SHP77 treated with DMSO at 0.1 percent for 48 hours (cell line): ENCODE results near the gene KRTAP23-1.

Source experiments
- DNase-seq: peaks from one replicate; lab custom pipeline; 2025; lab: John Stamatoyannopoulos, UW

KRTAP23-1 gene, protein sequence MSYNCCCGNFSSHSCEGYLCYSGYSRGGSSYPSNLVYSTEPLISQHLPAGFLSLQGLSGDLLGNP

DNA sequence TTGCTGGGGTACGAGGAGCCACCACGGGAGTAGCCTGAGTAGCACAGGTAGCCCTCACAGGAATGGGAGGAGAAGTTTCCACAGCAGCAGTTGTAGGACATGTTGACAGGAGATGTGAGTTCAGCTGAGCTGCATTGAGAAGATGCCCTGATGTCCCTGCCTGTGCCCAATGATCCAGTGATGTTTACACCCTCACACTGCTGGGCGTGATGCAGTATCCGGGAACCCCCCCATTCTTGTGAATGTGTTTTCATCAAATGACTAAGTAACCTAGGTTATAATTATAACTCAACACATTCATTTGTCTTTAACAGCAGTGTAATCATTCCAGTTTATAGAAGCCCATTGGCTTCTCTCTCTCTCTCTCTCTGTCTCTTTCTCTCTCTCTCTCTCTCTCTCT, at the start of gene KRTAP23-1:
Gene KRTAP23-1 (minus strand): TSS at position 101 of the 400 bp plus-strand sequence. CDS start 0 bp downstream, at position 101.
- DNase-seq = no peak

DNA sequence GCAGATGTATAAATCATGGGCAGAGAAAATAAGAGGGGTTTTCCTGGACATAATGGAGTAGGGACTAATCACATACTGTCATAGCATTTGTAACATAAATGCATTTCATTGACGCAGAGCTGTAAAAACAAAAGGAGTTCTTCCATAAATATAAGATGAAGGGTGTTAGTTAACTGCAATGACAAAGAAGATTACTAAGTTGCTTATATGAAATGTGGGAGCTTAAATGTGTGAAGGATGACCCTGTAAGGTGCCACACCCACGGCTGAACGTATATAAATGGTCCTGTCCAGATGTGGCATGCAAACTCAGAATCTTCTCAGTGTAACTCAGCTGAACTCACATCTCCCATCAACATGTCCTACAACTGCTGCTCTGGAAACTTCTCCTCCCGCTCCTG, 47.3 kb upstream of the KRTAP23-1 start, which contains the start of gene KRTAP13-1:
Gene KRTAP13-1 (plus strand): TSS at position 301 of the 400 bp plus-strand sequence. CDS start 56 bp downstream, at position 357.
- no peak for DNase-seq

DNA sequence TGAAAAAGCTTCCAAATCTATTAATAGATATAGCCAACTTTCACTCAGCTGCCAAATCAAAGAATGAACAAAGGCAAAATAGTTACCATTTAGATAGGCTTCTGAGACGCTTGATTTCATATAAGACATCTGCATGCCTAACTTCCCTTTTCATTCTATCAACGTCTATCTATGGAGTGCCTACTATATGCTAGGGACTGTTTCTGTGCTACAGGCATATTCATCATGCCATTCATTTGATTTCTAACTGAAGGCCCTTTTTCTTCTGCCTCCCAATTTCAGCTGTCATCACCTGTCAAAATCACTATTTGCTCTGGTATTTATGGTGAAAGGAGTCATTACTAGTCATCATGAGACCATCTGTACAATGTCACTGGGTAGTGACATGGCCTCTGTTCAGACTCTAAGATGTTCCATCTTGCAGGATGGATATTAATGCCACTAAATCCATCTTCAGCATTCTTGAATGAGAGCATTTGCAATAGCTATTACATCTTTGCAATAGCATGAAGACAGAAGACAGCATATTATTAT, 43.2 kb upstream of the KRTAP23-1 start:
- DNase-seq = no peak

DNA sequence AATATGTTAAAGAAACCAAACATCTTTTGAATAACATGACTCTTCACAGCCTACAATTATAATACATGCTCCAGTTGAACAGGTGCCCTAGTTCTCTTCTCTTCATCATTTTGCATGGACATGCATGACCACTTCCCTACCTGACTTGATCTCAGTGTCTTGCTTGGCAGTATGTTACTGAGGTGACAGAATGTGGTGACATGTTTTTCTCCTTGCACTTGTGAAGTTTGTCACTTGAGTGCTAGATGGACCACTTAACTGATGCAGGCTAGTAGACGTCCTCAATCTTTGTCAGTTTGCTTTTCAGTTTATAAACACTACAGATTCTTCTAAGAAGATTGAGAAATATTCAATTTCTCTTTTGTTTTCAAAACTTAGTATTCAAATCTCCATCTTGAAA, 33.8 kb upstream of the KRTAP23-1 start:
- no peak for DNase-seq

DNA sequence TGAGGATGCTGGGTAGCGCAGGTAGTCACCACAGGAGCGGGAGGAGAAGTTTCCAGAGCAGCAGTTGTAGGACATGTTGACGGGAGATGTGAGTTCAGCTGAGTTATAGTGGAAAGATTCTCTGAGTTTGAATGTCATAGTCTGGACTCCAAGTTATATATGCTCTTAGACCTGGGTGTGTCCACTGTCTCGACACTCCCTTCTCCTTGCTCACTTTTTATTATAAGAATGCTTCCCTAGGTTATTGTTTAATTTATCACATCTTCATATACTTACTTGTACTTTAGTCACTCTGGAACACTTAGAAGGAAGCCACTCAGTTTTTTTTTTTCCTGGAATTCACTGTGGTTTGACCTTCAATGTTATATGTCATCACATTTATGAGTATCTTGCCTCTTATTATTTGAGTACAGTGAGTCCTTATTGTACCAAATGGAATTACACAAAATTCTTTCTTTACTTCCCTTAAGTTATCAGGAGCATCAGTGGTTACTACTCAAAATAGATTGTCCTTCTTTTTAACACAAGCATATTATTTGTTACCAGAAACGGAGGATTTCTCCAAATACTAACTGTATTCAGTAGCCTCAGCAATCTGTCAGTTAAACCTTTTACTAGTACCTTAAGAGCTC, 23.8 kb upstream of the KRTAP23-1 start, which contains the start of gene KRTAP13-2:
Gene KRTAP13-2 (minus strand): TSS at position 133 of the 632 bp plus-strand sequence. CDS start 58 bp downstream, at position 75.
- no peak for DNase-seq

DNA sequence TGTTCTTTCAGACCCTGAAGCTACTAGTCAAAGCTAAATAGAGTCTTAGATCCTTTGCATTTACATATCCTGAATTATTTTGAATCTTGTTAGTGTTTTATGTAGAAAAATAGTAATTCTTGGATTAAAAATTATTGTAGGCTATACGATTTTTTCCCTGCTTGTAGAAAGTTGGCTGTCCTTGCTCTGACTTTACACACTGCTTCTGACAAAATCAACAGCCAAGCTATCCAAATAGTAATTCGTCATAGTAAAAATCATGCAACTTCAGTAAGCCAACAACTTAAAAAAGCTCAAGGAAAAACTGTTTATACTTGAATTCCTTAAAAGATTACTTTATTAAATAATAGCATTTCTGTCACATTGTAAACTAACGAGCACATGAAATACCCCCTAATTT, 7.5 kb upstream of the KRTAP23-1 start:
- no peak for DNase-seq

DNA sequence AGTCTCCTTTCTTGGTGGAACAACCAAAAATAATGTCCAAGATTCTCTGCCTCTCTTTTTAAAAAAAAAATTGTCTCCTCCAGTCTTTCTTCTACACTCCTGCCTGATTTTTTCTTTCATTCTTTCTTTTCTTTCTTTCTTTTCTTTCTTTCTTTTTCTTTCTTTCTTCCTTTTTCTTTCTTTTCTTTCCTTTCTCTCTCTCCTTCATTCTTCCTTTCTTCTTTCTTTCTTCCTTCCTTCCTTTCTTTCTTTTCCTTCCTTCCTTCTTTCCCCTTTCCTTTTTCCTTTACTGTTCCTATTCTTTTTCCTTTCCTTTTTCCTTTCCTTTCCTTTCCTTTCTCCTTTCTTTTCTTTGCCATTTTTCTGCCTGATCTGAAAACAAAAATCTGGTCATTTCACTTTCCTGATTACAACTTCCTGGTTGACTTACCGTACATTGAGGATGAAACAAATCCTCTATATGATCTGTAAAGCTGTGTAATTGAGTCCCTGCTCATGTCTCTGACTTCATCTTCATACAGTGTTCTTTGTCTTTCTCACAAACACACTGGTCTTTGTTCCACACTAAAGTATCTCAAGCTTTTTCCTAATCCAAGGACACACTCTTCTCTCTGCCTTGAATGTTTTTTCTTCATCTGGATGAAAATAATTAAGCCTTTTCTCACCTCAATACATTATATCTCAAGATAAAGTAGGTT, 6.1 kb upstream of the KRTAP23-1 start:
- no peak for DNase-seq

DNA sequence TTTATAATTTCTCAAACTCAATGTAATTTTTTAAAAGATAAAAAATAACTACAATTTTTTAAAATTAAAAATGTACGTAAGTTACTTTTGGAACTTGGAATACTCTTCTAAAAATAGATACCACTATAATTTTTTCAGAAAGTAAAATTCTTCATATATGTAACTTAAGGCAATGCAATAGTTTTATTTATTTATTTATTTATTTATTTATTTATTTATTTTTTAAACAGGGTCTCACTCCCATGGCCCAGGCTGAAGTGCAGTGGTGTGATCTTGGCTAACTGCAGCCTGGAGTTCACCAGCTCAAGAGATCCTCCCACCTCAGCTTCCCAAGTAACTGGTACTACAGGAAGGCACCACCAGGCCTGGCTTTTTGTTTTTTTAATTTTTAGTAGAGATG, 3.1 kb upstream of the KRTAP23-1 start:
- no peak for DNase-seq

DNA sequence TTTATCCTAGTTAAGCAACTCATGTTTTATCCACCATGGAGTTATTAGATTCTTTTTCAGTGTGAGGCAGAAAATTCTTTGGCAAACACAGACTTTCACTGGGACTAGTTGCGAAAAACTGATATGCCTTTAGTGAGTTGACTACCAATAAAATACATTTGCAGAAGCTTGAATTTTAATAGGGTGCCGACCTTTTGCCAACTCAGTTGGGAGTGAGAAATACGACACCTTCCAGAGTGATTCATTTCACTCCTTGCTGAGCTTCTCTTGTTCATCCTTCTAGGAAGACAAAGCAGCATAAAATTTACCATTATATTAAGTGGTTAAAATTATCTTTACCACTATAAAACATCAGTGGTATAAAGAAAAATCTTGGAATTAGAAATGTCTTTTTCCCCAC, 1.2 kb upstream of the KRTAP23-1 start:
- no peak for DNase-seq

DNA sequence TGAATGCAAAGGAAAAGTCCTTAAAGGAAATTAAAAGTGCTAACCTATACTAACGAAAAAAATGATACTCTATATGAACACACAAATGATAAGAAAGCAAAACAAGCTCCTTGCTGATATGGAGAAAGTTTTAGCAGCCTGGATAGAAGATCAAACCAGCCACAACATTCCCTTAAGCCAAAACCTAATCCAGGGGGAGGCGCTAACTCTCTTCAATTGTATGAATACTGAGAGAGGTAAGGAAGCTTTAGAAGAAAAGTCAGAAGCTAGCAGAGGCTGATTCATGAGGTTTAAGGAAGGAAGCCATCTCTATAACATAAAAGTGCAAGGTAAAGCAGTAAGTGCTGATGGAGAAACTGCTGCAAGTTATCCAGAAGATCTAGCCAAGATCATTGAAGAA, 3.4 kb downstream of the KRTAP23-1 start:
- no peak for DNase-seq

DNA sequence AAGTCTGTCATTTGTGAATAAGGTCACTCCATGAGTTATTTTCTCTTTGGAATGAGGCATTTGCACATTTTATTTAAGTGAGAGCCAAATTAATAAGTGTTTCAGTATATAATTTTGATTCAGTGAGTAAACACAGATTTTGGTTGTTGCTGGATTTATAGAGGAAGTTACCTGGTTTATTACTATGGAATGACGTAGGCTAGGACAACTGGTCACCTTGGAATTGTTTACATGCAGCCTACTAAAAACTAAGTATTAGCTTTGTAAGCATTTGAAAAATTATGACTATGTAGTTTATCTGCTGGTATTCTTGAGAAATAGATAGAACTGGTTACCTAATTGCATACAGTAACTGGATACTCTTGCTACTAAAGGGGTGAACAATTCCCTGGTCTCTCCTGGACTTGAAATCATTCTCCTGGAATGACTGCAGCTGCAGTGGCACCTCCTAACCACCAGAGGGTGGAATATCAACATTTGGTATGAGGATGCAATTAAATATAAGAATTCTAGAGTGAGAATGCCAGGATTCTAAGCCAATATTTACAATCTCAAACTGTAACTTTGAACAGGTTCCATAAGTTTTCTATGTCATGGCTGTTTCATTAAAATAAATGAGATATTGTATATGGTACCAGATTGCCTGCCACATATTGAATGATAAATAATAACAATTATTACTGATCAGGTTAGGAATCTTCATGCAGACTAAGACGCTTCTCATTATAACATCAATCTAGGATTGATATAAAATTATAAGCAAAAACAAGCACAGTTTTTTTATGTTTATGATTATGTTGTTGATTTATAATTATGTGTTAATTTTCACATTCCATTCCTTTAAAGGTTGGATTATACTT, 7.5 kb downstream of the KRTAP23-1 start:
- peak; percentile 57 for DNase-seq

DNA sequence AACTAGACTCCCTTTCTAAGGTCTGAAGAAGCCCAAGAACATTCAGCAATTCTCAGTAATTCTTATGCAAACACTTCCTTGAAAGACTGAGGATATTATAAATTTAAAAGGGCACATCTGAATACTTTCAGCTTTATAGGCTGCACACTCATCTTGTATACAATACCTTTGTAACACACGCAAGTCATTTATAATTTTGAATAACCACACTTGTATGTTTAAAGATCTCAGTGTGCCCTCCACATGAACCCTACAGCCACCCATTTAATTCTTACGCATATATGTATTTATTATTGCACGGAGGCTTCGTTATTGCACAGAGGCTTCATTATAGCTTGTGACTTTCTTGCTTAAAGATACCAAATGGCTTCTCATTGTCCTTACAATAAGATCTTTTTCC, 9.7 kb downstream of the KRTAP23-1 start:
- no peak for DNase-seq

DNA sequence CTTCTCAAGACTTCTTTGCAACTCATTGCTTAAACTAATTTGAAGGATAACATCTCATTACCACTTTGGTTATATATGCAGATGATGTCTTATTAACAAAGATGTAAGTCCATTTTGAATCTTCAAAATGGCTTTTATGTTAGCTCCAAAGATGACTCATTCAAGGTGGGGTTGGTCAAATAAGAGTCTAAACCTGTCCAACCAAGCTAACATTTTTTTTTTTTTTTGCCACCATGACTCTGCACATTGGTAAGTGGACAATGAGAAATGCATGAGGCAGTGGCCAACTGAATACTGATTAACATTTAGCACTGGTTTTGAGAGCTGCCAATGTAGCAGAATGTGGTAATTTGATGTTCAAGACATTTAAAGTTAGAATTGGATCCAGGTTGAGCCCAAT, 10.6 kb downstream of the KRTAP23-1 start:
- no peak for DNase-seq

DNA sequence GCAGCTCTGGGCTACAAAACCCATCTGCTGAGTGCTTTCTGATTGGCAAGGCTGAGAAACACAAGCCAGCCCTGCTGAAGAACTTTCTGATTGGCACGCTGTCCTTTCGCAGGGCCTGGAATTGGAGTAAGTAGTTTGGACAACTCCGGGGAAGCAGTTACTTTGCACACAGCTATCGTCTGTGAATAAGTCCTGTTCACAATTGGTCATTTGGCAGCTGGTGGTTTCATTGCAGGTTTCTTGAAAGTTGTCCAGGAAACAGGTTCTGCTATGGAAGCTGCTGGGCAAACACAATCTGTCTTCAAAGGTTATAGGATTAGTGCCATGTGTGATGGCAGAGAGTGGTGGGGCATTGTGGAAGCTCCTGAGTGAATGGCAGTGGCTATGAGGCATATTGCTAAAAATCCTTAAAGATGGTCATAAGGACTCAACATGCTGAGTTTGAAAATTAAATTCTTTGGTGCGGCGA, 11.1 kb downstream of the KRTAP23-1 start, which contains the start of gene KRTAP27-1:
Gene KRTAP27-1 (minus strand): TSS at position 419 of the 469 bp plus-strand sequence. CDS start 26 bp downstream, at position 393.
- DNase-seq = no peak

DNA sequence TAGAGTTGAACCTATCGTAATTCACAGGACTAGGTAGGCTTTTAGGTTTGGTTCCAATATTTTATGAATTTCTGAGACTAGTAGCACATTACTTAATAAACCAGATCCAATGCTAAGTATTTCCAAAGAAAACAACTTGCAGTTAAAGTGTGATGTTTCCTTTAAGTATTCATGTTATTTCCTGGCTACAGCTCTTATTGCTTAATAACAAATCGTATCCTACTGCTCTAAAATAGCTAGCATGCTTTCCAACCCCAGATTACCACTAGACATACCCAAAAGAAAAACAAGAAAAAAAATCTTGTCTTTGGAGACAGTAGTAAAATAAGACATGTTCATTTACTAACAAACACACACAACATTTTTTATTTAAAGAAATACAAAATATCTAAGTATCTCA, 11.8 kb downstream of the KRTAP23-1 start:
- no peak for DNase-seq

DNA sequence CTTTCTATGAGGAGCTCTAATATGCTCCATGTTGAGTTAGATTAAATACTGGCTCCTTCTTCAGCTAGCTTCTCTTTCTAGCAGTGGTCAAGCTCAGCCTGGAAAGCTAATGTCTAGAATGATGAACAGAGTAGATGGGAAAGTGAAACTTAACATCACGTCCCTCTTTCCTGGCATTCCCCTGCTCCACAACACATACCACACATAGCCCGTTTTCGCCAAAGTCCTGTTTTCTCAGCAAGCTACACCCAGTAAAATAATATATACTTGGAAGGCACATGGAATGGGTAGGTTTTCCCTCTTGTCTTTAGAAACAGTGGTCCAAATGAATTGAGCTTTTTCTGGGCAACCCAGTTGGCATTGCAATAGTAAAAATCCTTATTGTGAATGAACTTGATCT, 14.7 kb downstream of the KRTAP23-1 start:
- DNase-seq = no peak

DNA sequence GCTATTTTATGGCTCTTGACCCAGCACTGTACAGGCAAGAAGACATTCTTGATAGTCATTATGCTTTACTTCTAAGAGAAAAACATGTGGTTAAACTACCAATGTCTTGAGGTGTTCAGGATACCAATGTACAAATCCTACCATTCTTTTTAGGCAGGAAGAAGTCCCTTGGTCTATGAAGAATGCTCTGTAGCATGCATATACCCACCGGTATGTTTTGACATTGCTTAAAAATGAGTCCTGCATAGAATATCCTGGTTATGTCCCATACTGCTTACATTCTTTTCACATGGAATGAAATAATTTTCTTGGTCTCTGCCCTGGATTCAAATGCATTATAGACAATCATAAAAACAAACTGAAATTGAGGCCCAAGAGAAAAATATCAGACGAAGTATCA, 15.7 kb downstream of the KRTAP23-1 start:
- no peak for DNase-seq

DNA sequence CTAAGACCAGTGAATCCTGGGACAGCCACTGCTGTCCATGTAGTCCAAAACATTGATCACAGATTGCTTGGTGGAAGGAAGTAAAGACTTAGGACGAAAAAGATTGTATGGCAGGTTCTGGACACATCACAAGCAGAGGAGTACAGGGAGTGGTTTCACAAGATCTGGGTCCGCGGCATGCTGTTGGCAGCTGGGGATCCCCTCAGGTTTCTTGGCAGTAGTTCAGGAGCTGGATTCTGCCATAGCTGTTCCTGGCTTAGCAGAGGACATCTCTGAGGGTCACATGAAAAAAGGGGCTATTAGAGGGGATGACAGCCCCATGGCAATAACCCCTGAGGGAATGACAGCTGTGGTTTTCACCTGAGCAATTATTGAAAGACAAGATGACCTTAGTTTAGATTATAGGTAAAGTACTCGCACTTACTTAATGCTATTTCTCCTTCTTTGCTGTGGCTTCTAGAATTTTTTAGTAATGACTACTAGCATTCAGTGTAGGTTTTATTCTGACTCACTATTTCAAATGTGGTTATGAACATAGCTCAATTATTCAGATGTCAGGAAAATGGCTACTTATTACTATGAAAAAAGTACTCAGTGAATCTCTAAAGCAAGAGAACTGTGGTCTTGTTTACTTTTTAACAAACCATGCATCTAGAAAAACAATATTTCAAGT, 19.1 kb downstream of the KRTAP23-1 start:
- no peak for DNase-seq

DNA sequence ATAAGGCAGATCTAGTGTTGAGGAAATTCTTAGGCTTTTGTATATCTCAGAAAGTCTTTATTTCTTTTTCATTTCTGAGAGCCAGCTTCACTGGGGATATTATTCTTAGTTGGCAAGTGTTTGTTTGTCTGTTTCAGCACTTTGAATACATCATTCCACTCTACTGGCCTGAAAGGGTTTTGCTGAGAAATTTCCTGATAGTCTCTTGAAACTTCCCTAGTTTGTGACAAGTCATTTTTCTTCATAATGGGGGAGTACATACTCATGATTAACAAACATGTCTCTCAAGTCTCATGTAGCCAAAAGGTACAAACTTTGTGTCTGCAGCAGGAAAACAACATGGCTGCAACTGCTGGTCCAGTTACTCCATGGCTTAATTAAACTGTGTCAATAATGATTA, 22.0 kb downstream of the KRTAP23-1 start:
- no peak for DNase-seq

DNA sequence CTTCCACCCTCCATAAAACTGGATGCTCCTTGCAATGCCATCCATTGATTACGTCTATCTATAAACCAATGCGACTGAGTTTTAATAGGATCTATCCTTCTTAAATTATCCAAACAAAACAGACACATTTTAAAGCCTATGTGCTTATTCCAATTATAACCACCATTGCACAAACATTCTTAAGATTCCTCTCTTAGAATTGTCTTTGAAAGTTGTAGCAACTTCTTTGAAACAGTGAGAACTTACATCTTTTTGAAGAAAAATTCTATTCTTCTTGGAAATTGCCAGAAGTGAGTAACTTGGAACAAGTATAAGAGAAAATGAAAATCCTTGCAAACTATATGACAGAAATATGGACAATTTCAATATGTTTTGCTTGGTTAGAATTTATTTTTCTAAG, 28.2 kb downstream of the KRTAP23-1 start, which contains the start of gene KRTAP26-1:
Gene KRTAP26-1 (minus strand): TSS at position 101 of the 400 bp plus-strand sequence. CDS start 280 bp downstream, outside the sequence.
- DNase-seq = no peak

DNA sequence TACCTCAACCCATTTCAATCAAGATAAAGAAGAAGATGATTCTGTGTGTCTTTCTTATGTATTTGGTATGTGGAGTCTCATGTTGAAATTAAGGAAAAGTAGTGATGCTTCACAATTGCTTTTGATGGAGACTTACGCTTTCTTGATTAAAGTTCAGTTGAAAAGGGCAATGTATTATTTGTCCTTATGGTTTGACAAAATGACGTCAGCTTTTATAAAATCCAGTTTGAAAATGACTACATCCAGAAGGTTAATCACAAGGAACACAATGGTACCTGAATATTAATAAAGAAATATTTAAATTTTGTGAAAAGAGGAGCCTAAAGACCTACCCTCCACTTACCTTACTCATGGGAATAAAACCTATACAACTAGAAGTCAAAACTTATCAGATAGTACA, 32.7 kb downstream of the KRTAP23-1 start:
- no peak for DNase-seq
